HT1080 (cell line): Measurements from ENCODE around the gene TMEM91. TPM values are rescaled to one million over a fixed set of nuclear protein-coding genes. Genes with fewer than 3 reads are reported as not detected.
"Not testable (repeated sequence)": the region's sequence is repeated elsewhere in the genome, so short reads cannot be mapped to it uniquely, and the experiment has no call there.

Experiments used
- DNase-seq: peaks from one replicate; pipeline ENCODE4 v3.0.0-alpha.2; 2015; ENCODE audit warnings: low read depth
- polyA plus RNA-seq, 2 experiments: library from polyadenylated mRNA; depleted of rRNA; stranded (reverse); fragments of >200 nt; gene quantifications; 2 replicates each; pipeline ENCODE4 v1.2.3, GENCODE V29; 2015
- total RNA-seq: library from RNA; depleted of rRNA; stranded (reverse); fragments of >200 nt; shearing (Covaris generic); gene quantifications from 2 replicates; pipeline ENCODE4 v1.2.3, GENCODE V29; 2014; rRNA removed

Gene TMEM91
- 1.2 and 5.3 TPM in 2 replicates for total RNA-seq
- polyA plus RNA-seq (2015; cell fraction: cytosol; rRNA removed), result 1.5 and 5.1 TPM in 2 replicates
- 11.2 and 12.0 TPM in 2 replicates for polyA plus RNA-seq (2015; cell fraction: nucleus; rRNA removed)

GRCh38 chr19:41376241-41376997, at the start of gene TMEM91:
Gene TMEM91, plus strand, starts transcription at chr19:41376533. Its CDS starts 1,777 bp downstream, at chr19:41378310.
- DNase-seq, result no peak

GRCh38 chr19:41327076-41327575, 49.2 kb upstream of the TMEM91 start:
- DNase-seq, result peak; percentile 31

- peak; percentile 81 for DNase-seq
Measured at GRCh38 chr19:41327576-41328156, 48.7 kb upstream of the TMEM91 start.

GRCh38 chr19:41328157-41328841, 48.0 kb upstream of the TMEM91 start:
- DNase-seq, result no peak

GRCh38 chr19:41328842-41329225, 47.5 kb upstream of the TMEM91 start:
- DNase-seq, result no peak

GRCh38 chr19:41330481-41330880, 45.9 kb upstream of the TMEM91 start:
- no peak for DNase-seq

- no peak for DNase-seq
Measured at GRCh38 chr19:41330946-41331678, 45.2 kb upstream of the TMEM91 start.

GRCh38 chr19:41332000-41332399, 44.3 kb upstream of the TMEM91 start:
- no peak for DNase-seq

- no peak for DNase-seq
Measured at GRCh38 chr19:41332468-41332867, 43.9 kb upstream of the TMEM91 start.

GRCh38 chr19:41334793-41335192, 41.5 kb upstream of the TMEM91 start:
- DNase-seq, result no peak

GRCh38 chr19:41335467-41335866, 40.9 kb upstream of the TMEM91 start:
- no peak for DNase-seq

GRCh38 chr19:41339936-41340335, 36.4 kb upstream of the TMEM91 start:
- DNase-seq, result peak; percentile 70

GRCh38 chr19:41341669-41342490, 34.5 kb upstream of the TMEM91 start:
- DNase-seq, result no peak

GRCh38 chr19:41344162-41344561, 32.2 kb upstream of the TMEM91 start:
- no peak for DNase-seq

GRCh38 chr19:41346916-41347315, 29.4 kb upstream of the TMEM91 start:
- DNase-seq, result not testable (repeated sequence)

- DNase-seq, result no peak
Measured at GRCh38 chr19:41350735-41351338, 25.5 kb upstream of the TMEM91 start.

GRCh38 chr19:41351339-41352245, 24.7 kb upstream of the TMEM91 start:
- peak; percentile 59 for DNase-seq

- no peak for DNase-seq
Measured at GRCh38 chr19:41352279-41352608, 24.1 kb upstream of the TMEM91 start.
